ENCODE results near the gene KRT24.
"Not testable (repeated sequence)": the region's sequence is repeated elsewhere in the genome, so short reads cannot be mapped to it uniquely, and the experiment has no call there.

KRT24 gene

GRCh38 chr17:40703652-40704051 is at the start of gene KRT24:
Gene KRT24, minus strand, starts transcription at chr17:40703752. Its CDS starts 59 bp downstream, at chr17:40703693.
- Histone ChIP-seq H3K9me3 (ENCODE audit: control insufficient read depth, low read depth, low read length) (no peaks in the 10 kb centered on the region), H3K27me3 (ENCODE audit: control insufficient read depth, insufficient read depth, low read length) (no peaks in the 10 kb centered on the region), H3K4me3 (ENCODE audit: low read length) (no peak within 1 kb of the TSS), H3K36me3 (ENCODE audit: control insufficient read depth, low read depth, low read length) (no peaks in the 10 kb centered on the region), H3K9ac (ENCODE audit: low read length) (no peak within 1 kb of the TSS), H3K4me1 (ENCODE audit: control insufficient read depth, low read depth, low read length) (no peaks in the 10 kb centered on the region), H3K27ac (ENCODE audit: low read length) (no peak within 1 kb of the TSS)

GRCh38 chr17:40751065-40751464 is 47.5 kb upstream of the KRT24 start:
- Histone ChIP-seq H3K27me3 (ENCODE audit: control insufficient read depth, insufficient read depth, low read length) (no peaks in the 10 kb centered on the region), H3K36me3 (ENCODE audit: control insufficient read depth, low read depth, low read length) (no peaks in the 10 kb centered on the region), H3K9me3 (ENCODE audit: control insufficient read depth, low read depth, low read length) (no peaks in the 10 kb centered on the region), H3K4me3 (ENCODE audit: low read length) (no peak overlapping the region), H3K27ac (ENCODE audit: low read length) (no peak overlapping the region), H3K9ac (ENCODE audit: low read length) (no peak overlapping the region), H3K4me1 (ENCODE audit: control insufficient read depth, low read depth, low read length) (no peaks in the 10 kb centered on the region)

GRCh38 chr17:40750391-40750790 is 46.8 kb upstream of the KRT24 start:
- Histone ChIP-seq H3K36me3 (ENCODE audit: control insufficient read depth, low read depth, low read length) (no peaks in the 10 kb centered on the region), H3K4me3 (ENCODE audit: low read length) (no peak overlapping the region), H3K27me3 (ENCODE audit: control insufficient read depth, insufficient read depth, low read length) (no peaks in the 10 kb centered on the region), H3K9me3 (ENCODE audit: control insufficient read depth, low read depth, low read length) (no peaks in the 10 kb centered on the region), H3K4me1 (ENCODE audit: control insufficient read depth, low read depth, low read length) (no peaks in the 10 kb centered on the region), H3K27ac (ENCODE audit: low read length) (no peak overlapping the region), H3K9ac (ENCODE audit: low read length) (no peak overlapping the region)

- not testable (repeated sequence) for H3K4me1 ChIP-seq (ENCODE audit: control insufficient read depth, low read depth, low read length); H3K9ac ChIP-seq (ENCODE audit: low read length); H3K36me3 ChIP-seq (ENCODE audit: control insufficient read depth, low read depth, low read length); H3K27me3 ChIP-seq (ENCODE audit: control insufficient read depth, insufficient read depth, low read length); H3K9me3 ChIP-seq (ENCODE audit: control insufficient read depth, low read depth, low read length); H3K27ac ChIP-seq (ENCODE audit: low read length); H3K4me3 ChIP-seq (ENCODE audit: low read length)
Observed at GRCh38 chr17:40748666-40749065, 45.1 kb upstream of the KRT24 start.

- Histone ChIP-seq H3K9ac (ENCODE audit: low read length) (no peak overlapping the region), H3K9me3 (ENCODE audit: control insufficient read depth, low read depth, low read length) (no peaks in the 10 kb centered on the region), H3K4me3 (ENCODE audit: low read length) (no peak overlapping the region), H3K27ac (ENCODE audit: low read length) (no peak overlapping the region), H3K27me3 (ENCODE audit: control insufficient read depth, insufficient read depth, low read length) (no peaks in the 10 kb centered on the region), H3K4me1 (ENCODE audit: control insufficient read depth, low read depth, low read length) (no peaks in the 10 kb centered on the region), H3K36me3 (ENCODE audit: control insufficient read depth, low read depth, low read length) (no peaks in the 10 kb centered on the region)
Observed at GRCh38 chr17:40738553-40738952, 35.0 kb upstream of the KRT24 start.

DNA sequence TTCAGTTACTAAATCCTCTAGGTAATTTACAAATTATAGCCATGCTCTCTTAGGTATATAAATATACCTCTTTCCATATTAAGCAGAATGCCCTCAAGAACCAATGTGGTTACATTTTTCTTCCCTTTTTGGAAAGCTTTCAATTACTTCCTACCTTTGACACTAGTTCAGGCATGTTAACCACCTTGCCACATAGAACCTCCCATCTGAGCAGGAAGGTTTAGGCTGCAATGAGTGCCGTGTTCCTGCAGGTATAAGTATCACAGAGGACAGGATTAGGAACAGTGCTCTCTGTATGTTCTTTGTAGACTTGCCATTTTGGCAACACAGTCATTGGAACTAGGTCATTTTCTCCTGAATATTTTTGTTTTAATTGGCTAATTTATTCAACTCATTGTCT is 31.5 kb upstream of the KRT24 start:
- no peak overlapping the region for H3K9ac ChIP-seq (ENCODE audit: low read length)
- no peak overlapping the region for H3K4me3 ChIP-seq (ENCODE audit: low read length)
- H3K27ac ChIP-seq (ENCODE audit: low read length), result no peak overlapping the region
- no peaks in the 10 kb centered on the region for H3K27me3 ChIP-seq (ENCODE audit: control insufficient read depth, insufficient read depth, low read length)
- H3K4me1 ChIP-seq (ENCODE audit: control insufficient read depth, low read depth, low read length), result no peaks in the 10 kb centered on the region
- no peaks in the 10 kb centered on the region for H3K36me3 ChIP-seq (ENCODE audit: control insufficient read depth, low read depth, low read length)
- no peaks in the 10 kb centered on the region for H3K9me3 ChIP-seq (ENCODE audit: control insufficient read depth, low read depth, low read length)

DNA sequence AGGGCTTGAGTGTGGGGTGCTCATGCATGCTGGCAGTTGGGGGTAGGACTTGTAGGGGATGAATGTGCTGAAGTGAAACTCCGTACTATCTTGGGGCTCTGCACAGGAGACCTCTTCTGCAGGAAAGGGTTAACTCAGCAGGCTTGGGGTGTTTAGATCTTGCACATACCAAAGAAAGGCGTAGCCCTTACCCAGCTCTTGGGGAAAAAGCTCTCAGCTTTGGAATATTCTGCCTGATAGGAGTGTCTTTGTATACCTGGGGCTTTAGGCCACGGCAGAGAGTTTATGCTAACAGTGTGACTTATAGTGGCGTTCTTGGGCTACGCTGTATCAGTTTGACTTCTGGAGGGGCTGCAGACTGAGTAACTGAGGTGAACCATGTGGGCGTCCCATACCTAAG is 30.5 kb upstream of the KRT24 start:
- Histone ChIP-seq H3K9ac (ENCODE audit: low read length) (no peak overlapping the region), H3K9me3 (ENCODE audit: control insufficient read depth, low read depth, low read length) (no peaks in the 10 kb centered on the region), H3K4me1 (ENCODE audit: control insufficient read depth, low read depth, low read length) (no peaks in the 10 kb centered on the region), H3K27me3 (ENCODE audit: control insufficient read depth, insufficient read depth, low read length) (no peaks in the 10 kb centered on the region), H3K4me3 (ENCODE audit: low read length) (no peak overlapping the region), H3K36me3 (ENCODE audit: control insufficient read depth, low read depth, low read length) (no peaks in the 10 kb centered on the region), H3K27ac (ENCODE audit: low read length) (no peak overlapping the region)

DNA sequence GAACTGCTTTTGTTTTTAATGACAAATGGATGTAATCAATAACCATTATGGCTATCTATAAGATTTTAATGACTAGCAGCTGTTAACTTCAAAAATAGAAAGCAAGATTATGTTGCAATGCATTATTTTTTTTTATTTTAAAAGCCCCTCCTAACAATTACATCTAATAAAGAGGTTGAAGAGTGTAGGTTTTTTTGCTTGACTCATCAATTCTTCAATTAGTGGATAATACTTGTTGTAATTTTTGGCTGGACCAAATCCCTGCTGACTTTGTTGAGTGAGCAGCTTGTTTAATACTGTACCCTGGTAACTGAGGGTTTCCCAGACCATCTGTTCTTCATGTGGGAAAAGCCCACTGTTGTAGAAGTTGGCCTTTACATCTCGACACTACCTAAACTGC is 27.4 kb upstream of the KRT24 start:
- Histone ChIP-seq H3K9ac (ENCODE audit: low read length) (no peak overlapping the region), H3K27me3 (ENCODE audit: control insufficient read depth, insufficient read depth, low read length) (no peaks in the 10 kb centered on the region), H3K4me1 (ENCODE audit: control insufficient read depth, low read depth, low read length) (no peaks in the 10 kb centered on the region), H3K4me3 (ENCODE audit: low read length) (no peak overlapping the region), H3K9me3 (ENCODE audit: control insufficient read depth, low read depth, low read length) (no peaks in the 10 kb centered on the region), H3K36me3 (ENCODE audit: control insufficient read depth, low read depth, low read length) (no peaks in the 10 kb centered on the region), H3K27ac (ENCODE audit: low read length) (no peak overlapping the region)

DNA sequence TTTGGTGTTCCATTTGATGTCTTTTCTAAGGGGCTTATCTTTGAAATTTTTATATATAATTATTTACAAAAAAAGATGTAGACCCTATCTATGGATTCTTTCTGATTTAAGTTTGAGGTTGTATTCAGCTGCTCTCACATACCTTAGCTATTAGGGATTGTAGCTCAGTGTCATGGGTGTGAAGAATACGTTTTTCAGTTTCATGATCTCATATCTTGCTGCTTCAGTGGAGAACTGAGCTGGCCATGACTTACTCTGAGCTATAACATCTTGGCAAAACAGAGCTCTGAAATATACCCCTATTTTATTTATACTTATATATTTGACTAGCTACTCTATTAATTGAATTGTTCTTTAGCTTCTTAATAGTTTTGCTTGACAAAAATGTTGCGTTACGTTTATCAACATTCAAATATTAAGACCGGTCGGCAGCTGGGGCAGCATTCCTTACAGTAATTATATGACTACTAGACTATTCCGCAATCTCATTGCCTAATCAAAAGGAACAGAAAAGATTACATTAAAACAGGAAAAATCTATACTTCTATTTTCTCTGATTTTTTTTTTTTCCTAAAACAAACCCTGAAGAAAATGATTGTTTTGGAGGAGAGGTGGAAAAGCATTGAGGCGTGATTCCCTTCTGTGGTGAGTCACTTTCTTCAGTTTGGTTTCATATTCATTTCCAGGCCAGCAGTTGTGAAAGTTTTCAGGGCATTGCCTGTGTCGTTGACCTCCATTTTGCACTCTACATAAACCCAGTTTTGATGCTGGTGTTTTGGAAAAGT is 24.1 kb upstream of the KRT24 start:
- H3K9me3 ChIP-seq (ENCODE audit: control insufficient read depth, low read depth, low read length), result no peaks in the 10 kb centered on the region
- no peaks in the 10 kb centered on the region for H3K4me1 ChIP-seq (ENCODE audit: control insufficient read depth, low read depth, low read length)
- no peak overlapping the region for H3K9ac ChIP-seq (ENCODE audit: low read length)
- H3K36me3 ChIP-seq (ENCODE audit: control insufficient read depth, low read depth, low read length), result no peaks in the 10 kb centered on the region
- H3K27me3 ChIP-seq (ENCODE audit: control insufficient read depth, insufficient read depth, low read length), result no peaks in the 10 kb centered on the region
- no peak overlapping the region for H3K27ac ChIP-seq (ENCODE audit: low read length)
- H3K4me3 ChIP-seq (ENCODE audit: low read length), result no peak overlapping the region

- no peaks in the 10 kb centered on the region for H3K4me1 ChIP-seq (ENCODE audit: control insufficient read depth, low read depth, low read length)
- H3K9ac ChIP-seq (ENCODE audit: low read length), result no peak overlapping the region
- no peaks in the 10 kb centered on the region for H3K36me3 ChIP-seq (ENCODE audit: control insufficient read depth, low read depth, low read length)
- no peaks in the 10 kb centered on the region for H3K9me3 ChIP-seq (ENCODE audit: control insufficient read depth, low read depth, low read length)
- no peaks in the 10 kb centered on the region for H3K27me3 ChIP-seq (ENCODE audit: control insufficient read depth, insufficient read depth, low read length)
- H3K4me3 ChIP-seq (ENCODE audit: low read length), result no peak overlapping the region
- no peak overlapping the region for H3K27ac ChIP-seq (ENCODE audit: low read length)
Observed at GRCh38 chr17:40726919-40727318, 23.4 kb upstream of the KRT24 start.

GRCh38 chr17:40724656-40725055 is 21.1 kb upstream of the KRT24 start:
- Histone ChIP-seq H3K9ac (ENCODE audit: low read length) (no peak overlapping the region), H3K27ac (ENCODE audit: low read length) (no peak overlapping the region), H3K36me3 (ENCODE audit: control insufficient read depth, low read depth, low read length) (no peaks in the 10 kb centered on the region), H3K9me3 (ENCODE audit: control insufficient read depth, low read depth, low read length) (no peaks in the 10 kb centered on the region), H3K27me3 (ENCODE audit: control insufficient read depth, insufficient read depth, low read length) (no peaks in the 10 kb centered on the region), H3K4me1 (ENCODE audit: control insufficient read depth, low read depth, low read length) (no peaks in the 10 kb centered on the region), H3K4me3 (ENCODE audit: low read length) (no peak overlapping the region)

DNA sequence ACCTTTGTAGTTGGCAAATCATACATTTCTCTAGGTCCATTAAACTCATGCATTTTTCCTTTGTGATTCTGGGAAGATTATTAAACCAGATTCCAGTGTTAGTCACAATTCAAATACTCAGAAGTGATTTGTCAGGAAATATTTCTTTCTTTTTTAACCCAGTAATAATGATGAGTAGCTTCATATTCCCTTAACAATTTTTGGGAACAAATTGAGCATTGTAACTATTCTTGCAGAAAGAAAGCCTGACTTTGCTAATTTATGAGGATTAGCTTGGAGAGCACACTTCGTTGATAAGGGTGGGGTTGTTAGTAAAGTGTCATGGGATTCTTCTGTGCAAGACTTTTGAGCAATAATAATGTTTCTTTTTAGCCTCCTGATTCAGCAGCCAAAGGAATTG is 18.7 kb upstream of the KRT24 start:
- H3K4me1 ChIP-seq (ENCODE audit: control insufficient read depth, low read depth, low read length), result no peaks in the 10 kb centered on the region
- H3K4me3 ChIP-seq (ENCODE audit: low read length), result no peak overlapping the region
- H3K9ac ChIP-seq (ENCODE audit: low read length), result no peak overlapping the region
- H3K36me3 ChIP-seq (ENCODE audit: control insufficient read depth, low read depth, low read length), result no peaks in the 10 kb centered on the region
- no peaks in the 10 kb centered on the region for H3K9me3 ChIP-seq (ENCODE audit: control insufficient read depth, low read depth, low read length)
- no peaks in the 10 kb centered on the region for H3K27me3 ChIP-seq (ENCODE audit: control insufficient read depth, insufficient read depth, low read length)
- H3K27ac ChIP-seq (ENCODE audit: low read length), result no peak overlapping the region

Measured in iPS-18a (cell line).